Fibroblast of villous mesenchyme (primary cell): ENCODE data around the gene TNFRSF25. TPM values are rescaled to one million over a fixed set of nuclear protein-coding genes. Genes with fewer than 3 reads are reported as not detected.
"Not testable (repeated sequence)": the region's sequence is repeated elsewhere in the genome, so short reads cannot be mapped to it uniquely, and the experiment has no call there.

ENCODE experiments used
- DNase-seq: peaks from one replicate; pipeline ENCODE4 v3.0.0-alpha.2; 2010; ENCODE audit warnings: low read depth
- H3K4me3 ChIP-seq: 2 replicates; pipeline ENCODE4 v1.5.1; 2011; ENCODE audit warnings: low read depth, mild to moderate bottlenecking, low read length
- total RNA-seq: library from RNA; depleted of rRNA; stranded (reverse); fragments of >200 nt; gene quantifications from 2 replicates; pipeline ENCODE4 v1.2.3, GENCODE V29; 2012
- TF ChIP-seq, protein P1 (sequence below): IDR thresholded peaks from 2 replicates; pipeline ENCODE4 v1.5.1; 2012; ENCODE audit warnings: low read depth, mild to moderate bottlenecking, low read length; ENCODE audit not compliant: insufficient read depth

TNFRSF25 gene
- total RNA-seq, 1 donor: 3.9 TPM

DNA sequence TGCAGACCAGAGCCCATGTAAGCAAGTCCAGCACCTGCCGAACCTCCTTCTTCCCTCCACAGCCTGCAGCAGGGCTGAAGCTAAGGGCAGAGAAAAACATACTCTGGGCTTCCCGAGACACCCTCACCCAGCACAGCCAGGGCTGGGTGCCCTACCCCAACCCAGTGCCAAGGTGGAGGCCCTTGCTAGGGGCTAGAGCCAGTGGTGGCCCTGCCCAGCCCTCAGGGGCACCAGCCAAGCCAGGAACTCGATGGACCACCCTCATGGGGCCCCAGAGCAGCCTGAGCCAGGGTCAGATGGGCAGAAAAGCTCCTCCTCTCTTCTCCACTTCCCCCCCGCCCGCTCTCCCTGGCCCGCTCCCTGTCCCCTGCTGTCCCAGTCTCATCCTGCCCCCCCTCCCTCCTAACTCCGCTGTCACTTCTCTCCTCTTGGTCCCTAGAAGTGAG, 15.9 kb downstream of the TNFRSF25 start:
- TF ChIP-seq, protein P1, sequence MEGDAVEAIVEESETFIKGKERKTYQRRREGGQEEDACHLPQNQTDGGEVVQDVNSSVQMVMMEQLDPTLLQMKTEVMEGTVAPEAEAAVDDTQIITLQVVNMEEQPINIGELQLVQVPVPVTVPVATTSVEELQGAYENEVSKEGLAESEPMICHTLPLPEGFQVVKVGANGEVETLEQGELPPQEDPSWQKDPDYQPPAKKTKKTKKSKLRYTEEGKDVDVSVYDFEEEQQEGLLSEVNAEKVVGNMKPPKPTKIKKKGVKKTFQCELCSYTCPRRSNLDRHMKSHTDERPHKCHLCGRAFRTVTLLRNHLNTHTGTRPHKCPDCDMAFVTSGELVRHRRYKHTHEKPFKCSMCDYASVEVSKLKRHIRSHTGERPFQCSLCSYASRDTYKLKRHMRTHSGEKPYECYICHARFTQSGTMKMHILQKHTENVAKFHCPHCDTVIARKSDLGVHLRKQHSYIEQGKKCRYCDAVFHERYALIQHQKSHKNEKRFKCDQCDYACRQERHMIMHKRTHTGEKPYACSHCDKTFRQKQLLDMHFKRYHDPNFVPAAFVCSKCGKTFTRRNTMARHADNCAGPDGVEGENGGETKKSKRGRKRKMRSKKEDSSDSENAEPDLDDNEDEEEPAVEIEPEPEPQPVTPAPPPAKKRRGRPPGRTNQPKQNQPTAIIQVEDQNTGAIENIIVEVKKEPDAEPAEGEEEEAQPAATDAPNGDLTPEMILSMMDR: no peak
- DNase-seq: no peak
- H3K4me3 ChIP-seq: no peak overlapping the region

DNA sequence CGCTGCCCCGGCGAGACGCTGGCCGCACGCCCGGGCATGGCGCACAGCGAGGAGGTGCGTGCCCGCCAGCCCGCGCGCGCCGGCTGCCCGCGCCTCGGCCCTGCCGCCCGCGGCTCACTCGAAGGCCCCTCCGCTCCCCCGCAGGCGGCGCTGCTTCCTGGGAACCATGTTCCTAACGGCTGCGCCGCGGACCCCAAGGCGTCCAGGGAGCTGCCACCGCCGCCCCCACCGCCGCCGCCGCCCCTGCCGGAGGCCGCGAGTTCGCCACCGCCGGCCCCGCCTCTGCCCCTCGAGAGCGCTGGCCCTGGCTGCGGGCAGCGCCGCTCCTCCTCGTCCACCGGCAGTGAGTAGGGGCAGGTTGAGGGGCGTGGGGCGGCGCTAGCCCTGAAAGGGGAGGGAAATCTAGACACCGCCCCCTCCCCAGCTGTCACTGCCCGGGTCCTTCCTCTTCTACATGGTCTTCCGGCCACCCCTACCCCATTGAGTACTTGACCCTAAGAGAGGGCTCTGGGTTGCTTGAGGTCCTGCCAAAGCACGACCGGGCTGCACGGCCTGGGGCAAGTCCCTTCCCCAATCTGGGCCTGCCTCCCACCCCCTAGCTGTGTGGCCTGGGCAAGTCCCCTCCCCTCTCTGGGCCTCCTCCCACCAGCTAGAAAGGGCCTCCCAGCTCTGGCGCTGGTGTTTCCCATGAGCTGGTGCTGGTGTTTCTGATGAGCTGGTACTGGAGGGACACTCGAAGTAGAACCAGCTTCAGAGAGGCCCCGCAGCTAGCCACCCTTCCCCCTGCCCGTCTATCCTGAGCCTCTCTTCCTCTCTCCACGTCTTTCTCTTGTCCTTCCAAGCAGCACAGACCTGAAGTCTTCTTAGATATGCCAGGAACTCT, 17.0 kb downstream of the TNFRSF25 start:
- TF ChIP-seq, protein P1: no peak
- H3K4me3 ChIP-seq: no peak overlapping the region
- DNase-seq: peak; percentile 11

DNA sequence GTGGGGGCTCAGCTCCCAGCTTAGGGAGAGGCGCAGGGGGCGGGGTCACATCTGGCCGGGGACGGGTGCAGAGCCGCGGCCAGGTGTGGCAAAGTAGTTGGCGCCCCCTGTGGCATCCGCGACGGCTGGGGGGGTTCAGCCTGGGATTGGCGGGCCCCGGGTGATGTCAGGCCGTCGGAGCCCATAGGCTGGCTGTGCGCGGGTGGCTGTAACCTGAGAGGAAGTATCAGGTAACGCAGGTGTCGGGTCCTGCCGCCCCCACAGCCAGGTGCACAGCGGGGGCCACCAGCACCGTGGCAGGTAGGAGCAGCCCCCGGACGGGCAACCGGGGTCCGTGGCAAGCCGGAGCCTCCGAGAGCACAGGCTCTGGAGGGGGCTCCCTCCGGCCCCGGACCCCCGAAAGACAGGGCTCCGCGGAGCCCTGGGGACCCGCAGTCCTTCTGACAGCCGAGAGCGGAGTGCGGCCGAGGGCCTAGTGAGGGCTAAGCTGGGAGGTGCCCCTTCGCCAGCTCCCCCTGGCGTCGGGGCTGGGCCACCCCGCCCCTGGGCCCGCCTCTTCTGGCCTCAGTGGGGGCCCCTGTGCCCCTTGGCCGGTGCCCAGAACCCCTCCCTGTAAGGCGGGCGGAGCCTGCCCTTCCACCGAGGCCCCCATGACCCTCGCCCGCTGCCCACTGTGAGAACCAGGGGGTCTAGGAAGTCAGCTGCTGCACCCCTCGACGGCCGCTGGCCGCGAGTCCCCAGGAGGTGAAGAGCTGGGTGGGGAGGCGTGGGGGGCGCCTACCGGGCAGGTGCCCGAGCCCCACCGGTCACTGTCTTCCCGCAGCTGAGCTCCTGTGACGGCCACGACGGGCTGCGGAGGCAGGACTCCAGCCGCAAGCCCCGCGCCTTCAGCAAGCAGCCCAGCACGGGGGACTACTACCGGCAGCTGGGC, 17.9 kb downstream of the TNFRSF25 start:
- TF ChIP-seq, protein P1: no peak
- DNase-seq: no peak
- H3K4me3 ChIP-seq: no peak overlapping the region

DNA sequence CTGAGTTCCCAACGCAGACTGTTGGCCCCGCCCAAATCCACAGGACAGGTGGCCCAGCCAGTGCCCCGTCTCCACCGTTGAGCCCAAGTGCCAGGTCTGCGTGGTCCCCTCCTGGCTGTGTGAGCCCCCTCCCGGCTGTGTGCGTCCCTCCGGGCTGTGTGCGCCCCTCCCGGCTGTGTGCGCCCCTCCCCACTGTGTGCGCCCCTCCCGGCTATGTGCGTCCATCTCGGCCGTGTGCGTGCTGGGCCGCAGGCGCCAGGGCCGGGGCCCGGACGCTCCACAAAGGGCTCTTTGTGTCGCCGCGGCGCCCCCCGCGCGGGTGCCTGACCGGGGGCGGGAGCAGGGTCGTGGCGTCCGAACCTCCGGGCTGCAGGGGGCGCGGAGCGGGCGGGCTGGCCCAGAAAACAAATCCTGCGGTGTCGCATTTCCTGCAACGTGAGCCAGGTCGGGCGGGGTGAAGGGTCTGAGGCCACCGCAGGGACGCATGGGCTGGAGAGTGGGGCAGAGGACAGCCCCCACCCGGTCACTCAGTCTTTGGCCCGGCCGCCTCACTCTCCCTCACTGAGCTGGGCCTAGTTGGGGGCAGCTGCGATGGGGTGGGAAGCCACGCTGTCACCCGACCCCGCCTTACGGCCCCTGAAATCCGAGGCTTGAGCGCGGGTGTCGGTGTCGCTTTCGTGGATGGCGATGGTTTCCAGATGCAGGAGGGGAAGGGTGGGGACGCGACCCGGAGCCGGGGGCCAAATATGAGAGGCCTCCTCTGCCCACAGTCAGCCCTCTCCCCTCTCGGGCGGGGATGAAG, 18.8 kb downstream of the TNFRSF25 start:
- DNase-seq: no peak
- no peak overlapping the region for H3K4me3 ChIP-seq
- TF ChIP-seq, protein P1: no peak

DNA sequence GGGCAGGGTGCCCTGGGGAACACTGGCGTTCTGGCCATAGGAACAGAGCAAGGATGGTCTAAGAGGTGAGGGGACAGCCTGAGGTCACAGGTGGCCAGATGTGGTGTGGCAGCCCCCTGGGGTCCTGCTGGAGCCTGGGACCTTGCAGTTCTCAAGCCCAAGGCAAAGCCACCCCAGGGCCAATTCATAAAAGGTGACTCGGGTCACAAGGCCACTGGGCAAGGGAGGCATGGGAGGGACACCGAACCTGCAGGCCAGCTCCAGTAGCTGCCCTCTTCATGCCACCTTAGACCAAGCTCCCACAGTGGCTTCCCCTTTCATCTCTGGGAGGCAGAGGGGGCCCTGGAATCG, 19.3 kb downstream of the TNFRSF25 start:
- no peak overlapping the region for H3K4me3 ChIP-seq
- TF ChIP-seq, protein P1: no peak
- no peak for DNase-seq

DNA sequence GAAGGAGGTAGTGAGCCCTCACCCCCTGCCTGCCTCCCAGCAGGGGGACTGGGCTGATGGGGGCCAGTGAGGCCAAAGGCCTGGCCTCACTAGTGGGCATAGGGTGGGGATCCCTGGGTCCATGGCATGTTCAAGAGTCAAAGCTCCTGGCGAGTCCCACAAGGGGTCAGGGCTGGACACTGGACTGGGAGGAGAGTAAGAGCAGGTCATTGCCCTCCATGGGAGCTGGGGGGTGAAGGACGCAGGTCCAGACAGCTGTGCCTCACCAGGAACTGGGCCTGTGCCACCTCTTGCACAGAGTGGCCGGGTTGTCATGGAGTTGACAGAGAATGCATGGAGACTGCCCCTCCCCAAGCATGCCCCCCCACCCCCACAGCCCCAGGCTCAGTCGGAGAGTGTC, 20.0 kb downstream of the TNFRSF25 start:
- not testable (repeated sequence) for DNase-seq, H3K4me3 ChIP-seq
